DMS53 treated with DMSO at 0.1 percent for 48 hours (cell line): Measurements from ENCODE around the gene PDZRN4.
A peak's percentile ranks its signal among the peaks of the same experiment; 100 is the strongest.
"Not testable (repeated sequence)": the region's sequence is repeated elsewhere in the genome, so short reads cannot be mapped to it uniquely, and the experiment has no call there.

Source experiments
- DNase-seq: peaks from one replicate; lab custom pipeline; 2025; ENCODE audit not compliant: unreplicated experiment; lab: John Stamatoyannopoulos, UW

Gene PDZRN4

DNA sequence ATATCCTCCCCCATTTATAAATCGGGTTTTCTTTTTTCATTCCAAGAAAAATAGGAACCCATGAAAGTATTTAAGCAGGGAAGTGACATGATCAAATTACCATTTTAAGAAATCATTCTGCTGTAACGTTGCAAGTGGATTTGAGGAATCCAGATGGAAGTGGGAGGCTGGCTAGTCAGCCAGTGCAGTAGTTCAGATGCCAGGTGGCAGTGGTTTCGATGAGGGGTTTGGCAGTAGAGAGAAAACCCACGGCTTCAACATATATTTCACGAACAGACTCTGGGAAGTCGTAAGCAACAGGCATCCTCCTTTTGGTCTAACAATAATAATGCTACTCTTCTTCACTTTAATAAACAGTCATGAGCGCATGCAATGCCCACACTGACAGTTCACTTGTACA is 25.0 kb downstream of the PDZRN4 start:
- DNase-seq, result no peak

DNA sequence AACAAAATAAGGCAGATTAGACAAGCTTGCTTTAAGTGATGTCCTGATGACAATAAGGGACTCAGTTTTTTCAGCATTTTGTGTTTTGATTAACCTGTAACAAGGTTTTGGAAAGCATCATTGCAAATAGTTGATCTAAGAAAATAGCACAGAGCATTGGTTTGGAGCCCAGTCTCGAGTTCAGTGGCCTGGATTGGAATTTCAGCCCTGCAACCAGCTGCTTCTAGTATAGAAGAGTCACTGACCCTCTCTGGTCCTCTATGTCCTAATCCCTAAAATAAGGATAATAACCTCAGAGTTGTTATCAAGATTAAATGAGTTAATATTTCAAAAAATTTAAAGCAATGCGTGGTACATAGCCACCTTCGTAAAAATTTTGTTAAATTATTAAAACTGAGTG is 25.5 kb downstream of the PDZRN4 start:
- no peak for DNase-seq

DNA sequence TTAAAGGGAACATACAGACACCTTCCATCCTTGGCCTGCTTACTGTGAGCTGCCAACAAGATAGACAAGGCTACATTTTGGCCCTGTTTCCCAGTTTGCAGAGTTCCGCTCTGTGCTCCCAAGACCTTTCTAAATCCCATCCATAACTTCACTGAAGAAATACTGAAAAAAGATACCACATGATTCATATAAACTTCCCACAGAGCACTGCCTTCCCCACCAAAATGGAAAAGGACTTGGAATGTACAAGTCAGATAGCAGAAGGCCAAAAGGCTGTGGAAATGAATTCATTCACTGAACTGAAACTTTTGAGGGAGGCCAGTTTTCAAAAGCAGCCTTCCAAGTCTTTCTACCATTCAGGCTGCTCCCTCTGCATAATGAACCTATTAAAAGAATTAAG is 29.6 kb downstream of the PDZRN4 start:
- no peak for DNase-seq

DNA sequence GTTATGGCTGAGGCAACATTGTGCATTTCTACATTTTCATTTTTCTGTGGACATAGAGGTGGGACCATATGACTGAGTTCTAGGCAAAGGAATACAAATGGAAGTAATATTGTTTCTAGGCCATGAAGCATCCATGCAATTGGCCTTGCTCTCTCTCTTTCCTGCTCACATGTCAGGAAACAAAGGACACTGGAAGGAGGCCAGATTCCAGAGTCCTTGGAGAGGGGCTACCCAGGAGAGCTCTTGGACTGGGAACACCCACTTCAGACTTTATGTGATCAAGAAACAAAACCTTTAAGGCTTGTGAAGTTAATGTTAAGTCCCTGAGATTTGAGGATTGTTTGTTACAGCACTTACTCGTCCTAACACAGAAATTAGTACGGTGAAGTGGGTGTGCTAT is 32.8 kb downstream of the PDZRN4 start:
- DNase-seq, result no peak

DNA sequence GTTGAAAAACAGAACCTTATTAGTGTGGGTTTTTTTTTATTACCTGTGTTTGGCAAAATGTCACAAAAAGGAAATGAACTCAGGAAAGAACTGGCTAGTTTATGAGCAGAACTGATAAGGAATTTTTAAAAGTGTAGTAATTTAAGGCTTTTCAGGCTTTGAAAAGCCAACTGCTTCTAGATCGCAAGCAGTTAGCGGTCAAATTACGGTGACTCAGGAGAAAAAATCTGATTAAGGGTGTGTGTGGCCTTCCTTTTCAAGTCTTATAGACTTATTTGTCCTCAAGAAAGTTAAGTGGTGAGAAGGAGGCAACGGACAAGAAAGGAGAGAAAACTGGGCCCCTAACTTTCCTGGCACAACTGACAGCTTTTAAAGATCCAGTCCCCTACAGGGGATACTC is 33.4 kb downstream of the PDZRN4 start:
- no peak for DNase-seq

DNA sequence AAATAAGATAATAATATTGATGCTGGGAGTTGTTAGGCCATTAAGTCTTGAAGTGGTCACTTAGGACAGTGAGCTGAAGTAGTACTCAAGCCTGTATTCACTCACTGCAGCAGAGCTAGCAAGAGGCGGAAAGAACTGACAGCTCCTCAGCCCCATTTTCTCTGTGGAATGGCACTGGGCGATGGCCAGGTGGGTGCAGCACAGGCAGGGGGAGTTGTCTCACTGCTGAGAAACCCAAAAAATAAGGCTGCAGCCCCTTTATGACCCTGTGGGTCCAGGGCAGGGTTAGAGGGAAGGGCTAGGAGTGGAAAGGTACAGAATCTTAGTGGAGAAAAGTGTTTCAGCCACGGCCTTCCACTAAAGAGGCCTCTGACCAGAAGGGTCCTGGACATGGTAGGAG is 35.5 kb downstream of the PDZRN4 start:
- DNase-seq, result no peak

DNA sequence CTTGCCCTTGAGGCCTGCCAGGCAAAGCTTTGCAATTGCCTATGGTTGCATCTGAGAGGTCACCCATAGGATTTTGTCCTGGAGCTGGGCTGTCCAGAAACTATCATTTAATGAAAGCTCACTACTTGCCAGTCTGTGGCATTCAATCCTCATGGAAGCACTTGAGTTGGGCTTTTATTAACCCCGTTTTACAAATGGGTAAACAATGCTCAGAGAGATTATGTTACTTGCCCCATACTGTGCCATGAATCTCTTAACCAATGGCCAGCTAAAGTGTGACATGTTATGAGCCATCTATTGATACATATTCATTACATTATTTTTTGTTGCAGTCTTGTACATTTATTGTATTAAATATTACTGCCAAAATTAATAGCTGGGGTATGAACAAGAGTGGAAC is 35.9 kb downstream of the PDZRN4 start:
- no peak for DNase-seq

DNA sequence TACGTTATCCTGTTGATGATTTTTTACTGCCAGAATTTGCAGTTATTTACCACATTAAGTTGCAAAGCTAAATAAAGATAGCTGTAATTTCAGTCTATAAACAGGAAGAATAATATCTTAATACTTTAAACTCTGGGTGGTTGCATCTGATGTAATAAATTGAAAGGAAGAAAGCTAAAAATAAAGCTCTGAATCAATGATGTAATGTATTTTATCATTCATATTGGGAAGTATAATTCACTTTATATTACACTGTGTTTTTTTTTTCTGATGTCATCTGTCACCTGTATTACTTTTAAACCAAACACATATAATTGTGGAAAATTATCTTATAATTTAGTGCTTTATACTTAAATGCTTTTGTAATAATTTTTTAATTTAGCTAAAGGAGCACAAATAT is 37.1 kb downstream of the PDZRN4 start:
- DNase-seq, result no peak

DNA sequence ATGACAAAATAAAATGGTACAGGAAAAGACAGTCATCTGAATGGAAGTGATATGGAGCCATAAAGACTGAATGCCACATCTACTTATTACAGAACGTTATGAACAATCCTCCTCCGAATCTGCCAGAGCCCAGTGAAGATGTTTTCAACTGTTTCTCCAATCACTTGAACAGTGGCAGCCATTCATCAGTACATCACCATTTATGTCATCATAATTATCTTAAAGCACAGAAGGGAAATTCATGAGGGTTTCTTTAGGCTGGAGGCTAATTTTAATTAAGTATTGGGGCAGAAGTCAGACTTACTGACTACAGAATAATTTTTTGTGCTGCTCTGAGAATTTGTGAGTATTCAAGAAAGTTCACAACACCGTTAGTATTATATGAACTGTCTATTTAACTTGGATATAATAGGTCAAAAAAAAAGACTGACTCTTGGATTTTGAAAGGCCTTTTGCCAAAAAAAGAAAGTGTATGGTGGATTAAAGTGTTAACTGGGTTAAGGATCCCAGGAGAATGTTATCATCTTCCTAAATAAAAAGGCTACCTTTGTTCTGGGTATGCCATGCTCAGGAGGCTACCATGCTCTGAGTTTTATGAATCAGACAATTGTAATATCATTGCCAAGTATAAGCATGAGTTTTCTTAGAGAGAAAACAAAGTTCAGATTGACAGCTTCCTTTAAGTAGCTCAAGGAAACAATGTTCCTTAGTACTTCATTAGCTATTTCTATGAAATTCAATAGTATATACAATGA is 40.1 kb downstream of the PDZRN4 start:
- no peak for DNase-seq

DNA sequence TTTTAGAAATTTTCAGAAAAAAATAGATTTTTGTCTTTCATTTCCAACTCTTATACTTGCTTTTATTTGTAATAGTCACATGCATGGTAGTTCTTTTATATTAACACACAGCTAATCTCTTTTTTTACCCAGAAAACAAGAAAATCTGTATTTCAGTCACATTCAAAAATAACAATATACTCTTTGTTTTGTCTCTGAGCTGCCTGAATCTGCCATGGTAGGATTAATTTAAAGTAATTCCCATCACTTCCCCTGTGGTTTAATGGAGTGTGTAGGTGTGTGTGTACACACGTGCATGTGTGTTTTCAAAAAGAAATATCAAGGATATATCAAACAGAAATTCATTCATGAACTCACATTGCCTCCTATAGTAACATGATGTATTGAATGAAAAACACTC is 42.6 kb downstream of the PDZRN4 start:
- no peak for DNase-seq

DNA sequence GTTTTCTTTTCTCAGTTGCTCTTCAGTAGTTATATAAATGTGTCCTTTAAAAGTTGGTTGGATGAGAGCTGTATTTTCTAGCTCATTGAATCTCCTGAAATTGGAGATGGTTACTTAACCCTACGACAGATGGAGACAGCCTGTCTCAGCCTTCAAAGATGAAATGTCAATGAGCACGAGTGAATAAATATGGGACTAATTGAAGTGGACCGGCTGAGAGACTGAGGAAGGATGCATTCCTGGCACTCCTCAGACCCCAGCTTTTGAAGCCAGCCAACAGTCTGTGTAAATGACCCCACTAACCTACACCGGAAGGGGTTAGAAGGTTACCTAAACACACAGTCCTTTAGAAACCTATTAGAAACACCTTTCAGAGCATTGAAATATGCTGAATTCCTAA is 46.6 kb downstream of the PDZRN4 start:
- no peak for DNase-seq

DNA sequence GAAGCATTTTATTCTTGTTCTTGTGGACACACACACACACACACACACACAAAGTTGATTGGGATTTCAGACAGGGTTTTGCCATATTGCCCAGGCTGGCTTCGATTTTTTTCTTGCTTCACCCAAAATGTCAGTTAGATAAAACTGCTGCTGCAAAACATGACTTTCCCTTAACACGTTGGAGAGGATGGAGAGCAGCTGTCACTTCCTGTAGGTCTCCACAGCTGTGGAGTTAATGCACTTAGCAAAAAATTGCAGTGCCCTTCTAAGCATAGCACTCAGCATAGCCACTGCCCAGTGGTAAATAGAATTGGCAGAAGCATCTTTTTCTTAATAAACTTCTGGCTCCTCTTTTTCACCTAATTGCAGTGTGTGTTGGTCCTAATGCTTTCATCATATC is 54.5 kb downstream of the PDZRN4 start:
- DNase-seq, result no peak

DNA sequence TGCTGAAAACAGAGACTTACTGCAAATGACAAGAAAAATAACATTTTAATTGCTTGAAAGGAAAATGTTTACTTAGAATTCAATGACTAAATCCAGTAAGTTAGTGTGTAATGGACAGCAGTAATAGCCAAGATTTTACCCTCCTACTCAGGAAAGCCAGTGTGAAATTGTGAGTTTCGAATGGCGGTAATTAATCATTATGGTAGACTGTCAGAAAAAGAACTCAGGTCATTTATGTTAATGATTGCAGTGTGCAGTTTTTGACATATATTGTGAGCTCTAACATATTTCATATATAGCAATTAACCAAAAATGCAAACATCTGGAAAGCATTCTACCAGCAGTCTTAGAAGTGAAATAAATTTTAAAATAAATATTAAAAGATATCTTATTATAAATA is 60.3 kb downstream of the PDZRN4 start:
- DNase-seq, result no peak

DNA sequence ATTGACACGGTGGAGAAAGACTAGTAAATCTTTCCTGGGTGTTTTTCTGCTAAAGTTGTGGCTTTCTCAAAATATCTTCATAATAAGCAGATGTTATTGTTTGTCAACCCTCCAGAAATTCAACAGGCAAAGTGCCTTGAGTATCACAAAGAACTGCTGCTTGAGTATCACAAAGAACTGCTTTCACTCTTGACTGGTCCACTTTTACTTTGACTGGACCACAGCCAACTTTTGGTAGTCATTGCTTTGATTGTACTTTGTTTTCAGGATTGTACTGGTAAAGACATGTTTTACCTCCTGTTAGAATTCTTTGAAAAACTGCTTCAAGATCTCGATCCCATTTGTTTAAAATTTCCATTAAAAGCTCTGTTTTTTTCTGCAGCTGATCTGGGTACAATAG is 62.6 kb downstream of the PDZRN4 start:
- no peak for DNase-seq

DNA sequence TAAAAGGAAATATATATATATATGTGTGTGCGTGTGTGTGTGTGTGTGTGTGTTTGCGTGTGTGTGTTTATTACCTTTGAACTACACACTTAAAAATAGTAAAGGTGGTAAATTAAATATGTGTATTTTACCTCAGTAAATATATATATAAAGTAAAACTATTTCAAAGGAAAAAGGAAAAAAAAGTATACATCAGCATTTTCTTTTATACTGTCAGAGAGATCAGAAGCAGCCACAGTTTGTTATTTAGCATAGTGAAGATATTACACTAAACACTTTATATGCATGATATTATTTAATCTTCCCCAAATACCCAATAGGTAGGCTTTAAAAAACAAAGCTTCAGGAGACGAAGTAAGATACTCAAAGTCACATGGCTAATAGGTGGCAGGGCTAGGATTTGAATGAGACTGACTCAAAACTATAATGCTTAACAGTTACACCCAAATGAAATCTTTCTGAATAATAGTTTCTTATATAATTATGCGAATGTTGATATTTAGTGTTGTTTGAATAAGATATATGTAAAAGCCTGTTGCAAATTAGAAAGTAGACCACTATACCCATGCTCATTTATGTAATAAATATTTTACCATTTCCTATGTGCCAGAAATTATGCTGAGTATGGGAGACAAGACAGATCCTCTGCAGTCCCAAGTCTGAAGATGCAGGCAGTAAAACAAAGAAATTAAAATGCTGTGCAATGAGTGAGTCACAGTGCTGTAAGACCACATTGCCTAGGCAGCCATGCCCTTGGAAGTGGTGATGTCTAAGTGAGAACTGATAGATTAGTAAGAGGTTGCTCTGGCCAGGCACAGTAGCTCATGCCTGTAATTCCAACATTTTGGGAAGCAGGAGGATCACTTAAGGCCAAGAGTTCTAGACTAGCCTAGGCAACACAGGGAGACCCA is 66.1 kb downstream of the PDZRN4 start:
- DNase-seq, result no peak

DNA sequence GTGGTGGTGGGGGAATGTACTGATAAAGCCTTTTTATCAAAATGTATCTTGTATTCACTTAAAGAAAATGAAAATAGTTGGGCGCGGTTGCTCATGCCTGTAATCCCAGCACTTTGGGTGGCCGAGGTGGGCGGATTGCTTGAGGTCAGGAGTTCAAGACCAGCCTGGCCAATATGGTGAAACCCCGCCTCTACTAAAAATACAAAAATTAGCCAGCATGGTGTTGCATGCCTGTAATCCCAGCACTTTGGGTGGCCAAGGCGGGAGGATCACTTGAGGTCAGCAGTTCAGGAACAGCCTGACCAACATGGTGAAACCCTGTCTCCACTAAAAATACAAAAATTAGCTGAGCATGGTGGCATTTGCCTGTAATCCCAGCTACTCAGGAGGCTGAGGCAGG is 75.1 kb downstream of the PDZRN4 start:
- not testable (repeated sequence) for DNase-seq

DNA sequence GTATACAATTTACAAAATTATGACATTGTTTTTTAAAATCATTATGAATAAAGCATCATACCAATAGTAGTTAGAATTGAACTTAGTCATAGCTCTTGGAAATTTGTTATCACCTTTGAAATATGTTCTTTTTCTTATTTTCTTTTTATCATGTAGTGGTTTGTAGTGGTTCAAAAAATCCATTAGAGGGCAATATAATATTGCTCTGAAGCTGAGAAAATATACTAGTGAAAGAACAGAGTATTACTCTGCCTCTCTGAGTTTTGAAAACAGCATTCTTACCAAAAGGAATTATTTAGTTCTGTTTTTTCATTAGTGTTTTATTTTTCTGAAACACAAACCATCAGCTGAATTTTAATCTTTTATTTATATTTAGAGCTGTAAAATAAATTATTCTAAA is 76.2 kb downstream of the PDZRN4 start:
- DNase-seq, result peak; percentile 55

DNA sequence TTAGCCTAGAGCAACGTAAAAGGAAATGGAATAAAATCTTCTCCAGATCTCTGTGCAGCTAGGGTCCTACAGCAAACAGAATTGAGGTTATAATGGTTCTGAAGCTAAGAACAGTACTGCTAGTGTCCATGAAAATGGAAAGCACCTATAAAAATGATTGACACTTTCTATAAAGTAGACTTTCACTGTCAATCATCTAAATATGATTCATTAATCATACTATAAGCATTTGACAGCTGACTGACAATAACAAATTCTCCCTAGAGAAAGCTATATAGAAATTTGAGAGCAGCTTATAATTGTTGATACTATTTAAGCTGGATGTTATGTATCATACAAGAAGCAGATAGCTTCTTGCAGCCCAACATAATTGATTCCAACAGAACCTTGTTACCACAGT is 80.9 kb downstream of the PDZRN4 start:
- no peak for DNase-seq

DNA sequence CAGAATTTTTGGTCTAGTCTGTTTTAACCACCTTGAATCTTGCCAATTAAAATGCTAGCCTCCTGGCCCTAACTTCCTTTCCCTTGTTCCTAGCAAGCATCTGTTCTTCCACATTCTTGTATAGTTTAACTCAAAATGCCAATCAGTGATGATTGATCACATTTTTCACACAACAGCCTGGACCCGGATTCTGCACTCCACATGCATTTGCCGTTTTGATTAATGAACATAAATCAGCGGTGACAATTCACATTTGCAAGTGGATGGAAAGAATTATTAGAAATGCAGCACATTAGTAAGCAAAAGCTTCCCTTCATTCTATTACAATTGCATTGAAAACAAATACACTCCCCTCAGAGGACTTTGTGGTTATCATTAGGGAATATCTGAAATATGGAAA is 83.4 kb downstream of the PDZRN4 start:
- DNase-seq, result no peak

DNA sequence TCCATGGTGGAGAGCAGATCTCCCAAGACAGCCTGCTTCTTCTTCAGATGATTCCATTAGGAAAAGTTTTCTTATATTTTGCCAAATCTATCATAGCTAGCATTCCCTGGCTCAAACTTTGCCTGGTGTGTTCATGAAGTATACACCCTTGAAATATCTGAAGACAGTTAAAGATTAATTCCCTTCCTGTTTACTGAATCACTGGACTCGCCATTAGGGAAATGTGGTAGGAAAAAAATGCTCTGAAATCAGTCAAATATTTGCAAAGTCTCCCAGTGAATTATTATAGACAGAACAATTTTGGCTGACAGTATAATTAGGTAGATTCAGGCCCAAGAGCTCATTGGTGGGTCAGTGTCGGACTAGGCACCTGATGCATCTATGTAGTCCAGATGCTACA is 86.5 kb downstream of the PDZRN4 start:
- DNase-seq, result no peak

DNA sequence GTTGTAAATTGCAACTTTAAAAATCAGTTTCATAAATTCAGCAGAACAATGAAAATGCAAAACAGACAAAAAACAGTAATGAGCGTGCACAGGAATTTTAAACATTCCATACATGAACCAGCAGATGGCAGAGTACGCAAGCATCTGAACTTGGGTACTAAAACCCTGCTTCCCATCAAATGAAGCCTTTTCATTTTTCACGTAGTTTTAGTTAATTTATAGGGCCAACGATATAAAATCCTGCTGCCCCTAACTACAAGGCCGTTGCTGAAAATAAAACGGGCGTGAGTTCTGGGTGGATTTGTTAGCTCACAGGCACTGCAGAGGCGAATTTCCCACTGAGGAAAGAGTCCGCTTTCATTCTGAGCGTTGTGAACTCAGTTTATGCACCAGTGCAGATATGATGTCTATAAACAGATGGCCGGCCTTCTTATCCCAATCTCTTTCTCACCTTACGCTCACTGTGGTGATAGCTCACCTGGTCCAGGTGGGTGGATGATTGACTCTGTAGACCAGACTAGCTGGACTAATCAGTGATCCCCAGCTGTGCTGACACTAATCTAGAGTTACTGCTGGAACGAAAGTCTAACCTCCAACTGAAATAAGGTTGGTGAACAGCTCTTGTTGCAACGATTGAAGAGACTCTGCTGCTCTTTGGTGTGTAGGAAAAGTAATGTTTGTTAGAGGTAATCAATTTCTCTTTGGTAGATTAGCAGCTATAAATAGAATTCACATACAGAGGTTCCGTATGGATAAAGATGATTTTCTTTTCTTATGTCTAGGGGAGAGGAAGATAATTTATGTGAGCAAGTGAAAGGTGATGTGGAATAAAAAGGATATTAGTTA is 89.2 kb downstream of the PDZRN4 start:
- peak; percentile 69 for DNase-seq

DNA sequence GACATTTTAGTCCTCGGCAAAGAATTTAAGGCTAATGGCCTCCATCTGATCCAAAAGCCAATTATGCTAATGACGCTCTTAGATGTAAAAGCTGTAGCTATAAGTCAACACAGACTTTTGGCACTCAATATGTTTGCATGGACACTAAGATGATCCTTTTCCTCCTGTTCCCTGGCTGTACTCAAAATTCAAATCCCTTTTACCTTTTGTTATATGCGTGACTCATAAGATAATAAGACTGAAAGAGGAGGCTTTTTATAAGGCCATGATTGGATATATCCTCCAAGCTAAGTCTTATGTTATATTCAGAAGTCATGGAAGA is 89.8 kb downstream of the PDZRN4 start:
- no peak for DNase-seq
